Esophagus muscularis mucosa (tissue), 4 donors: Measurements from ENCODE around the gene VCX. TPM values are rescaled to one million over a fixed set of nuclear protein-coding genes. Genes with fewer than 3 reads are reported as not detected.

Source experiments
- DNase-seq: peaks from one replicate; pipeline ENCODE4 v3.0.0-alpha.2; 2017; ENCODE audit errors: extremely low spot score
- H3K27ac ChIP-seq, 4 donors: fragments of 200-600 bp; sonication (generic); replicated peaks in 1 of 4; 1 replicate in 3 of 4; 2 replicates in 1 of 4; pipeline ENCODE4 v1.5.1; 2016 to 2019; ENCODE audit warnings: mild to moderate bottlenecking in 1 of 4
- H3K27me3 ChIP-seq, 4 donors: fragments of 200-600 bp; sonication (generic); one replicate each; pipeline versions ENCODE4 v1.5.1 to v1.6.0; 2016 to 2019
- H3K36me3 ChIP-seq, 4 donors: fragments of 200-600 bp; sonication (generic); one replicate each; pipeline ENCODE4 v1.5.1; 2016 to 2019
- H3K4me1 ChIP-seq, 4 donors: fragments of 200-600 bp; sonication (generic); one replicate each; pipeline ENCODE4 v1.5.1; 2016 to 2019
- H3K4me3 ChIP-seq, 4 donors: fragments of 200-600 bp; sonication (generic); 1 replicate in 2 of 4; 2 replicates in 2 of 4; pipeline ENCODE4 v1.5.1; 2016 to 2019; ENCODE audit warnings: mild to moderate bottlenecking in 4 of 4, moderate library complexity in 1 of 4
- H3K9me3 ChIP-seq, 4 donors: fragments of 200-600 bp; sonication (generic); 1 replicate in 3 of 4; 2 replicates in 1 of 4; pipeline ENCODE4 v1.5.1; 2016 to 2019
- EP300 ChIP-seq: sonication (generic); formaldehyde crosslinking; IDR thresholded peaks from one replicate; pipeline ENCODE4 v1.6.1; 2017; ENCODE audit warnings: antibody characterized with exemption
- POLR2A ChIP-seq: fragments of 450-650 bp; IDR thresholded peaks from one replicate; pipeline ENCODE4 v1.6.1; 2017; ENCODE audit warnings: antibody characterized with exemption, moderate library complexity, mild to moderate bottlenecking, low read depth
- POLR2AphosphoS5 ChIP-seq, 2 donors: sonication (generic); formaldehyde crosslinking; IDR thresholded peaks; one replicate each; pipeline ENCODE4 v1.6.1; 2017; ENCODE audit warnings: antibody characterized with exemption in 2 of 2
- WGBS: methylation state at CpG from one replicate; pipeline ENCODE4 v1.1.5; 2018; 5-methylcytosine and 5-hydroxymethylcytosine counted together
- intact Hi-C: fragments of 100-400 bp; cut with DNase I; formaldehyde crosslinking; loops from one replicate; pipeline ENCODE4 v1.15.1; 2023
- total RNA-seq, 4 donors: library from RNA; depleted of rRNA; stranded (reverse); fragments of >200 nt; gene quantifications; one replicate each; pipeline versions ENCODE4 v1.1.0 to v1.2.1, GENCODE V29; 2016
- TF ChIP-seq, protein P1 (sequence below), 3 experiments: fragments of 200-600 bp in 2 of 3; fragments of 450-650 bp in 1 of 3; sonication (generic) in 2 of 3; IDR thresholded peaks; one replicate each; pipeline ENCODE4 v1.5.1; 2017 to 2019; ENCODE audit warnings: antibody characterized with exemption in 3 of 3, mild to moderate bottlenecking in 2 of 3, moderate library complexity in 1 of 3

The VCX gene
- total RNA-seq, 4 donors from 2014 or later, result not detected

DNA sequence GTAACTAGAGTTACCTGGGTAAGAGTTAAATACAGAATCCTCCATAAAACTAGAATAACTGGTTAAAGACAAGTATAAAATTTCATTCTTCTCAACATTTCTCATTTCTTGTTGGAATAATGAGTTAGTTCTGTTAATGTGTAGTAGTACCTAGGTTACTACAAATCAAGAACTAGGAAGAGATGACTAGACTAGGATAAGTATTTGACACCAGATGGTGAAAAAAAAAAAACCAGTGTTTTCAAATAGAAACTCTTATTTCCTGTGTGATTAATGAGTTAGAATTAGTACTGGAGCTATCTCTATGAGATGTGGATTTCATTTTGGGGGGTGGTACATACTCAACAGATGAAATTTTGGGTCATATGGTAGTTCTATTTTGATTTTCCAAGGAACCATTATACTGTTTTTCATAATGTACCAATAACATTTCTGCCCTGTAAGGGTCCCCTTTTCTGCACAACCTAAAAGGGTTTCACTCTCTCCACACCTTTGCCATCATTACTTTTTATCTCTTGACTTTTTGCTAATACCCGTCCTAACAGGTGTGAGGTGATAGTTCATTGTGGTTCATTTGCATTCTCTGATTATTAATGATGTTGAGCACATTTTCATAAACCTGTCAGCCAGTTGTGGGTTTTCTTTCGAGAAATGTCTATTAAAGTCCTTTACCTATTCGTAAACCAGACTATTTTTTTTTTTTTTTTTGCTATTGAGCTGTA is 1.7 kb upstream of the VCX start:
- H3K27ac ChIP-seq, result no peak overlapping the region
- no peaks in the 10 kb centered on the region for H3K4me1 ChIP-seq
- DNase-seq, result no peak
- WGBS, result 63% methylated on average over 3 of the region's 3 CpGs
- H3K27me3 ChIP-seq, result no peaks in the 10 kb centered on the region
- H3K4me3 ChIP-seq, result no peak overlapping the region
- intact Hi-C loops, result no loop called here
- no peaks in the 10 kb centered on the region for H3K9me3 ChIP-seq
- no peaks in the 10 kb centered on the region for H3K36me3 ChIP-seq
- TF ChIP-seq EP300, result no peak

DNA sequence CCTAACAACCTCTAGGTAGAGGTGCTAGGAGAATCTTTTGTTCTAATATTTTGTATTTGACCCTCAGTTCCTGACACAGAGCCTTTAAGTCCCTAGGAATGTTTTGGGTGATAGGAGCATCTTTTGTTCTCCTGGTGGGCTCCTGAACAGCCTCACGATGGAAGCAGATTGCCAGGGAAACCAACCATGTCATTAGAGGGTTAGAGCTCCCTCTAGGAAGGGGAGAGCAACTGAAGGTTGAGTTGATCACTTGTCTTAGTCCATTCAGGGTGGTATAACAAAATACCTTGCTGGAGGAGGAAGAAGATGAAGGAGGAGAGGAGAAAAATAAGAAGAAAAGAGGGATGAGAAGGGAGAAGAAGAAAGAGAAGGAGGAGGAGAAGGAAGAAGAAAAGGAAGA is 9.2 kb downstream of the VCX start:
- TF ChIP-seq EP300, result no peak
- no peak for TF ChIP-seq POLR2A
- TF ChIP-seq, protein P1, sequence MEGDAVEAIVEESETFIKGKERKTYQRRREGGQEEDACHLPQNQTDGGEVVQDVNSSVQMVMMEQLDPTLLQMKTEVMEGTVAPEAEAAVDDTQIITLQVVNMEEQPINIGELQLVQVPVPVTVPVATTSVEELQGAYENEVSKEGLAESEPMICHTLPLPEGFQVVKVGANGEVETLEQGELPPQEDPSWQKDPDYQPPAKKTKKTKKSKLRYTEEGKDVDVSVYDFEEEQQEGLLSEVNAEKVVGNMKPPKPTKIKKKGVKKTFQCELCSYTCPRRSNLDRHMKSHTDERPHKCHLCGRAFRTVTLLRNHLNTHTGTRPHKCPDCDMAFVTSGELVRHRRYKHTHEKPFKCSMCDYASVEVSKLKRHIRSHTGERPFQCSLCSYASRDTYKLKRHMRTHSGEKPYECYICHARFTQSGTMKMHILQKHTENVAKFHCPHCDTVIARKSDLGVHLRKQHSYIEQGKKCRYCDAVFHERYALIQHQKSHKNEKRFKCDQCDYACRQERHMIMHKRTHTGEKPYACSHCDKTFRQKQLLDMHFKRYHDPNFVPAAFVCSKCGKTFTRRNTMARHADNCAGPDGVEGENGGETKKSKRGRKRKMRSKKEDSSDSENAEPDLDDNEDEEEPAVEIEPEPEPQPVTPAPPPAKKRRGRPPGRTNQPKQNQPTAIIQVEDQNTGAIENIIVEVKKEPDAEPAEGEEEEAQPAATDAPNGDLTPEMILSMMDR (IDR thresholded peaks at IDR 0.05), result no peak
- no peak for TF ChIP-seq POLR2AphosphoS5 (IDR thresholded peaks at IDR 0.05)
- 20% methylated on average over 1 of the region's 1 CpG for WGBS
- H3K4me3 ChIP-seq, result no peak overlapping the region
- DNase-seq, result no peak
- no peak overlapping the region for H3K27ac ChIP-seq
- no peaks in the 10 kb centered on the region for H3K27me3 ChIP-seq
- H3K36me3 ChIP-seq, result no peaks in the 10 kb centered on the region
- intact Hi-C loops, result no loop called here
- no peaks in the 10 kb centered on the region for H3K4me1 ChIP-seq
- H3K9me3 ChIP-seq, result no peaks in the 10 kb centered on the region

DNA sequence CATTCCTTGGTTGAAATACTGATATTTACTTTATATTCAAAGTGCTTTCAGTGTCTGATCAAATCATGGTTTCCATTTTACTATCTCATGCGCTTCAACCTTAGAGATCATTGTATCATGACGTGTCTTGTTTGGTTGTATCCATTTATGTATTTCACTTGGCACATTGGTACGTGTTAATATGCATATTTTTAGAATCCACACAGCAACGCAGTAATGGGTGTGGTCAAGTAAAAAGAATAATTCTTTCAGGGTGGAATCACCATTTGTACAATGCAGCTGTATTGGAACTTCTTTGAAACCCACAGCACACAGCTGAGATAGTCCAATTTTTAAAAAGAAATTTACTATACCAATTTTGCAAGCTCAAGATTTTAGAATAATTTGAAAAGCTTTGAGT is 29.1 kb downstream of the VCX start:
- Histone ChIP-seq H3K27ac (no peak overlapping the region), H3K4me1 (no peaks in the 10 kb centered on the region), H3K9me3 (no peaks in the 10 kb centered on the region), H3K27me3 (no peaks in the 10 kb centered on the region), H3K4me3 (no peak overlapping the region), H3K36me3 (no peaks in the 10 kb centered on the region)
- DNase-seq, result no peak
- TF ChIP-seq POLR2A, result no peak
- 73% methylated on average over 4 of the region's 4 CpGs for WGBS
- intact Hi-C loops, result no loop called here

DNA sequence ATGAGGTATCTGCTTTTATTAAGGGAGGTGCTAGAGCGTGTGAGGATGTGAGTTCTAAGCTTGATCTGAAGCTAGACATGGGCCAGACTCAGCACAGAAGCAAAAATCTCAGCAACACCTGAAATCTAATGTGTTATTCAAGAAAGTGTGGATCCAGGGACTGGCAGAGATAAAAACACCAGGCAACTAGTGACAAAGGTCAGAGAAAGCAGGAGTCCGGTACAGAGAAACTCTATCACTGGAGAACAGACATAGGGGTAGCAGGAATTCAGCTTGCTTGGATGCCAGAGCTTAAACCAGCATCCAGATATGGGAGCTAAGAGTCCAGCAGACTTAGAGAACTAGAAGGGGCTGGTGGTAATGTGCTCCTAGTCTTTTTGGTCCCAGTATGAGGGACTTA is 34.0 kb downstream of the VCX start:
- Histone ChIP-seq H3K4me1 (no peaks in the 10 kb centered on the region), H3K27me3 (no peaks in the 10 kb centered on the region), H3K4me3 (no peak overlapping the region), H3K27ac (no peak overlapping the region), H3K36me3 (no peaks in the 10 kb centered on the region), H3K9me3 (no peaks in the 10 kb centered on the region)
- DNase-seq, result no peak
- intact Hi-C loops, result no loop called here
- TF ChIP-seq POLR2A (no peak), POLR2AphosphoS5 (IDR thresholded peaks at IDR 0.05) (no peak), EP300 (no peak)
- TF ChIP-seq, protein P1 (IDR thresholded peaks at IDR 0.05), result no peak
- 88% methylated on average over 2 of the region's 2 CpGs for WGBS

DNA sequence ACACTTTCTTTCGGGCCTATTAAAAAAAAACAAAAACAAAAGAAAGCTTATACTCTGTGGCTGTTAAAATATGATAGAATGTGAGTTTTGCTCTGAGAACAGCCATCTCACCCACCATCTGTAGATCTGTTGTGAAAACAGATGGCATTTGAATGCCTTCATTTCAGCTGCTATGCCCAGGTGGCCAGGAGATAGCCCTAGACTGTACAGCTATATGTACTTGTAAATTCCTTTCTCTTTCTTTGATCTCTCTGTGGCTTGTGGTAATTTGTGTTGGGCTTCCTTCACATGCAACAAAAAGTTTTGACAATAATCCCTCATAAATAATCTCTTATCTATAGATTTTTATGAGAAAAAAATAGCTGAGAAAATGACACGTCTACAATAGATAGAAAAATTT is 46.2 kb downstream of the VCX start:
- Histone ChIP-seq H3K27me3 (no peaks in the 10 kb centered on the region), H3K4me1 (no peaks in the 10 kb centered on the region), H3K36me3 (no peaks in the 10 kb centered on the region), H3K27ac (no peak overlapping the region), H3K9me3 (no peaks in the 10 kb centered on the region), H3K4me3 (no peak overlapping the region)
- DNase-seq, result no peak
- TF ChIP-seq POLR2AphosphoS5 (IDR thresholded peaks at IDR 0.05) (no peak), EP300 (no peak), POLR2A (no peak)
- TF ChIP-seq, protein P1 (IDR thresholded peaks at IDR 0.05), result no peak
- WGBS, result 89% methylated on average over 2 of the region's 2 CpGs
- intact Hi-C loops, result loop anchor here (10.0 kb wide), 1 partner anchor 56 kb away; no protein-coding TSS in a partner anchor

DNA sequence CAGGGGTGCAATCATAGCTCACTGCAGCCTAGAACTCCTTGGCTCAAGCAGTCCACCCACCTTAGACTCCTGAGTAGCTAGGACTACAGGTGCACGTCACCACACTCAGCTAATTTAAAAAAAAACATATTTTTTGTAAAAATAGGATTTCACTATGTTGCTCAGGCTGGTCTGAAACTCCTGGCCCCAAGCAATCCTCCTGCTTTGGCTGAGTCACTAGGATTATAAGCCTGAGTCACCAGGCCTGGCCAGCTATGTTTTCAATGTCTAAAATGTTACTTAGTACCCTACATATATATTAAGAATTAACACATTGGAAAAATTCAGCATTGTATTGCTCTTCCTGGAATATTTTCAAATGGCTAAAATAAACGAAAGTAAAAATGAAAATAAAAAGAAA is 46.7 kb downstream of the VCX start:
- H3K36me3 ChIP-seq, result no peaks in the 10 kb centered on the region
- no peak overlapping the region for H3K27ac ChIP-seq
- 74% methylated on average over 2 of the region's 2 CpGs for WGBS
- TF ChIP-seq, protein P1 (IDR thresholded peaks at IDR 0.05), result no peak
- no peak for TF ChIP-seq POLR2A
- no peak for TF ChIP-seq POLR2AphosphoS5 (IDR thresholded peaks at IDR 0.05)
- no peak for TF ChIP-seq EP300
- H3K4me1 ChIP-seq, result no peaks in the 10 kb centered on the region
- DNase-seq, result no peak
- intact Hi-C loops, result loop anchor here (10.0 kb wide), 1 partner anchor 55 kb away; no protein-coding TSS in a partner anchor
- no peak overlapping the region for H3K4me3 ChIP-seq
- H3K27me3 ChIP-seq, result no peaks in the 10 kb centered on the region
- H3K9me3 ChIP-seq, result no peaks in the 10 kb centered on the region
